Measurements from ENCODE around the gene PFN3.

The PFN3 gene

DNA sequence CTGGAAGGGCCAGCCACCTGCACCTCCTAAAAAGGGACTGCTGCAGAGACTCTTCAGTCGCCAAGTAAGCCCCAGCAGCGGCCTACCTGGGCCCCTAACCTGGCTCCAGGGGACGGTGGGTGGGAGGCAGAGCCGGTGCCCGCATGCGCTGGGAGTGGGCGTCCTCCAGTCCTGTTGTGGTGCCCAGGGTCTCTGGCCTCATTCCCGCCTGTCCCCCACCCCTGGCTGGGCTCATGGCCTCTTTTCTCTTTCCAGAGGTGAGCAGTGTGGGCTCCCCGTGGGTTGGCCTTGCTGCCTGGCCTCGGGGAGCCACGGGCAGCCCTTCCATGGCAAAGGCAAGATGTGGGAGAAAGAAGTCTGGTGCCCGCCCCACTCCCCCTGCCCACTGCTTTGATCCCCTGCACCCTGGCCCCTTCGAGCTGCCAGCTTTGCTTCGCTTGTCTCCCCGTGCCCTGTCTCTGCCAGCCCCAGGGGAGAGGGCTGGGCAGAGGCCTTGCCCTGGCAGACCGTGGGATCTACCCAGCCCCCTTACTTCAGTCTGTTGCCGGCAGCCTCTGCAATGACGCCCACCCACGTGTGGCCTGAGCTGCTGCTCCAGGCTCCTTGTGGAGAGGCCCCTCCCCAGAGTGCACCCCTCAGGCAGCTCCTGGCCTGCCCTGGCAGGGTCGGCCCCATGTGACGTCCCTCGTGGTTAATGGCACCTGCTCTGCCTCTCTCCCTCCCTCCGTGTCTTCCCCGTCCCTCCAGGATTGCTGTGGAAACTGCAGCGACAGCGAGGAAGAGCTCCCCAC is 40.7 kb upstream of the PFN3 start:
- H3K79me2 ChIP-seq (ENCODE audit: insufficient read depth, low read depth): no peaks in the 10 kb centered on the region
- H3K27me3 ChIP-seq (ENCODE audit: insufficient read depth, low read depth): no peaks in the 10 kb centered on the region
- H3K4me1 ChIP-seq (ENCODE audit: low read depth, poor library complexity, severe bottlenecking): peaks cover 27% of the 10 kb centered on the region
- TF ChIP-seq, protein P1, sequence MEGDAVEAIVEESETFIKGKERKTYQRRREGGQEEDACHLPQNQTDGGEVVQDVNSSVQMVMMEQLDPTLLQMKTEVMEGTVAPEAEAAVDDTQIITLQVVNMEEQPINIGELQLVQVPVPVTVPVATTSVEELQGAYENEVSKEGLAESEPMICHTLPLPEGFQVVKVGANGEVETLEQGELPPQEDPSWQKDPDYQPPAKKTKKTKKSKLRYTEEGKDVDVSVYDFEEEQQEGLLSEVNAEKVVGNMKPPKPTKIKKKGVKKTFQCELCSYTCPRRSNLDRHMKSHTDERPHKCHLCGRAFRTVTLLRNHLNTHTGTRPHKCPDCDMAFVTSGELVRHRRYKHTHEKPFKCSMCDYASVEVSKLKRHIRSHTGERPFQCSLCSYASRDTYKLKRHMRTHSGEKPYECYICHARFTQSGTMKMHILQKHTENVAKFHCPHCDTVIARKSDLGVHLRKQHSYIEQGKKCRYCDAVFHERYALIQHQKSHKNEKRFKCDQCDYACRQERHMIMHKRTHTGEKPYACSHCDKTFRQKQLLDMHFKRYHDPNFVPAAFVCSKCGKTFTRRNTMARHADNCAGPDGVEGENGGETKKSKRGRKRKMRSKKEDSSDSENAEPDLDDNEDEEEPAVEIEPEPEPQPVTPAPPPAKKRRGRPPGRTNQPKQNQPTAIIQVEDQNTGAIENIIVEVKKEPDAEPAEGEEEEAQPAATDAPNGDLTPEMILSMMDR (conservative IDR thresholded peaks at IDR 0.05; ENCODE audit: low read depth, low read length): no peak
- no peak overlapping the region for H3K9ac ChIP-seq
- no peaks in the 10 kb centered on the region for H4K20me1 ChIP-seq (ENCODE audit: insufficient read depth)
- no peak overlapping the region for H3K27ac ChIP-seq
- H3K36me3 ChIP-seq (ENCODE audit: insufficient read depth): no peaks in the 10 kb centered on the region
- no peak overlapping the region for H3K4me2 ChIP-seq
- H2AFZ ChIP-seq (ENCODE audit: low read depth): no peak overlapping the region
- no peak overlapping the region for H3K4me3 ChIP-seq (IDR thresholded peaks at IDR 0.05; ENCODE audit: insufficient read depth, low read depth, low read length)

DNA sequence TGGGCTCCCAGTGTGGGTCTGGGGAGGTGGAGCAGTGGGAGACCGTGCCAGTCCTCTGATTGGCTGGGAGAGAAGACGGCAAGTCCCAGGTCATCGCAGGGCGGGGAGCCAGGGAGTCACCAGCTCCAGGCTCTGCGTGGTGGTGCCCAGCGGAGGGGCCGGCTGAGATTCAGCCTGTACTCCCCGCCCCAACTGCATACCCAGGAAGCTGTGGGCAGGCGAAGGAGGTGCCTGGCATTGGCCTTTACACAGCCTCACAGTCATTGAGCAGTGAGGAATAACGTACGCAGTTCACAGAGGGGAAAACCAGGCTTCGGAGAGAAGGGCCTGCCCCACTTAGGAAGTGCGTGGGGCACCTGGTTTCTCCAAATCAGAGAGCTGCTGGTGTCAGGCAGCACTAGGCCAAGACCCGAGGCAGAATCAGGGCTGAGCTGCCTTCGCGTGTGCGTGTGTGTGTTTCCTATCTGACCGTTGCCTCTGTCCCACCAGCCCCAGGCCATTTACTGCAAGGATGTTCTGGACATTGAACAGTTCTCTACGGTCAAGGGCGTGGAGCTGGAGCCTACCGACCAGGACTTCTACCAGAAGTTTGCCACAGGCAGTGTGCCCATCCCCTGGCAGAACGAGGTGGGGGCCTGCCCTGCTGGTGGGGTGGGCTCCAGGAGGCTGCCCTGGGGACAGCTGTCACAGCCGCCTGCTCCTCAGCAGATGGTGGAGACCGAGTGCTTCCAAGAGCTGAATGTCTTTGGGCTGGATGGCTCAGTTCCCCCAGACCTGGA is 39.9 kb upstream of the PFN3 start:
- no peaks in the 10 kb centered on the region for H3K79me2 ChIP-seq (ENCODE audit: insufficient read depth, low read depth)
- TF ChIP-seq, protein P1 (conservative IDR thresholded peaks at IDR 0.05; ENCODE audit: low read depth, low read length): no peak
- H4K20me1 ChIP-seq (ENCODE audit: insufficient read depth): no peaks in the 10 kb centered on the region
- no peak overlapping the region for H3K27ac ChIP-seq
- H3K9ac ChIP-seq: no peak overlapping the region
- no peak overlapping the region for H2AFZ ChIP-seq (ENCODE audit: low read depth)
- peaks cover 20% of the 10 kb centered on the region for H3K4me1 ChIP-seq (ENCODE audit: low read depth, poor library complexity, severe bottlenecking)
- H3K4me3 ChIP-seq (IDR thresholded peaks at IDR 0.05; ENCODE audit: insufficient read depth, low read depth, low read length): no peak overlapping the region
- no peak overlapping the region for H3K4me2 ChIP-seq
- H3K36me3 ChIP-seq (ENCODE audit: insufficient read depth): no peaks in the 10 kb centered on the region
- H3K27me3 ChIP-seq (ENCODE audit: insufficient read depth, low read depth): no peaks in the 10 kb centered on the region

- no peak overlapping the region for H3K4me2 ChIP-seq
- no peak overlapping the region for H2AFZ ChIP-seq (ENCODE audit: low read depth)
- no peak overlapping the region for H3K4me3 ChIP-seq (IDR thresholded peaks at IDR 0.05; ENCODE audit: insufficient read depth, low read depth, low read length)
- TF ChIP-seq, protein P1 (conservative IDR thresholded peaks at IDR 0.05; ENCODE audit: low read depth, low read length): no peak
- no peaks in the 10 kb centered on the region for H3K27me3 ChIP-seq (ENCODE audit: insufficient read depth, low read depth)
- no peak overlapping the region for H3K9ac ChIP-seq
- peaks cover 12% of the 10 kb centered on the region for H3K4me1 ChIP-seq (ENCODE audit: low read depth, poor library complexity, severe bottlenecking)
- H3K27ac ChIP-seq: no peak overlapping the region
- no peaks in the 10 kb centered on the region for H3K36me3 ChIP-seq (ENCODE audit: insufficient read depth)
- H4K20me1 ChIP-seq (ENCODE audit: insufficient read depth): no peaks in the 10 kb centered on the region
- H3K79me2 ChIP-seq (ENCODE audit: insufficient read depth, low read depth): no peaks in the 10 kb centered on the region
Observed at GRCh38 chr5:177439518-177440053, 39.1 kb upstream of the PFN3 start.

DNA sequence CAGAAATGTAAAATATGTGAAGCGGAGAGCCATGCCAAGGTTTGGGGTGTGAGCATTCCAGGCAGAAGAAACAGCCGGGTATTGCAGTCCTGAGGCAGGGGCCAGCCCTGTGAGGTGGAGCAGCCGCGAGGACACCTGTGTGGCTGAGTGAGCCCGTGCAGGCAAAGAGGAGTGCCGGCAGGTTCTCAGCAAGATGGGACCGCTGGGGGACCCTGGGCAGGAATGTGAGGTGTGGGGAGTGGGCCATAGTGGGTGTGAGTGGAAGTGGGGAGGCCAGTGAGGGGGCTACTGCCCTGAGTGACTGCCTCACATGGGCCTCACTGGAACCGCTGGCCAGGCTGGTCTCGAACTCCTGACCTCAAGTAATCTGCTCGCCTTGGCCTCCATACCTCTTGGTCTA is 38.0 kb upstream of the PFN3 start:
- no peak overlapping the region for H2AFZ ChIP-seq (ENCODE audit: low read depth)
- no peaks in the 10 kb centered on the region for H3K79me2 ChIP-seq (ENCODE audit: insufficient read depth, low read depth)
- no peak overlapping the region for H3K4me2 ChIP-seq
- H3K27me3 ChIP-seq (ENCODE audit: insufficient read depth, low read depth): no peaks in the 10 kb centered on the region
- no peak overlapping the region for H3K9ac ChIP-seq
- peaks cover under 1% of the 10 kb centered on the region for H3K4me1 ChIP-seq (ENCODE audit: low read depth, poor library complexity, severe bottlenecking)
- H3K4me3 ChIP-seq (IDR thresholded peaks at IDR 0.05; ENCODE audit: insufficient read depth, low read depth, low read length): no peak overlapping the region
- H3K27ac ChIP-seq: no peak overlapping the region
- no peaks in the 10 kb centered on the region for H3K36me3 ChIP-seq (ENCODE audit: insufficient read depth)
- no peaks in the 10 kb centered on the region for H4K20me1 ChIP-seq (ENCODE audit: insufficient read depth)
- TF ChIP-seq, protein P1 (conservative IDR thresholded peaks at IDR 0.05; ENCODE audit: low read depth, low read length): no peak
